GM23338 (cell line): ENCODE results near the gene HAP1. TPM values are rescaled to one million over a fixed set of nuclear protein-coding genes. Genes with fewer than 3 reads are reported as not detected.

Experiments used
- ATAC-seq: fragments of 200-7000 bp; cut with Tn5 transposase; 3 replicates; pipeline ENCODE4 v1.9.1; 2020
- DNase-seq: peaks from one replicate; pipeline ENCODE4 v3.0.0-alpha.2; 2015; ENCODE audit warnings: low spot score
- H2AFZ ChIP-seq: fragments of 200-600 bp; sonication (generic); 2 replicates; pipeline ENCODE4 v1.8.0; 2016; ENCODE audit warnings: antibody characterized with exemption, mild to moderate bottlenecking, moderate library complexity
- H3F3A ChIP-seq: fragments of 200-600 bp; sonication (generic); replicated peaks from 2 replicates; pipeline ENCODE4 v1.8.0; 2017; ENCODE audit warnings: antibody characterized with exemption, mixed run types, low read depth
- H3K27ac ChIP-seq: fragments of 200-600 bp; sonication (generic); 2 replicates; pipeline ENCODE4 v1.6.1; 2016; ENCODE audit warnings: low read depth
- H3K27me3 ChIP-seq: fragments of 200-600 bp; sonication (generic); 2 replicates; pipeline ENCODE4 v1.8.0; 2016; ENCODE audit warnings: mild to moderate bottlenecking, mixed run types, moderate library complexity; ENCODE audit not compliant: insufficient read depth
- H3K36me3 ChIP-seq: fragments of 200-600 bp; sonication (generic); 2 replicates; pipeline ENCODE4 v1.8.0; 2016; ENCODE audit warnings: mild to moderate bottlenecking; ENCODE audit not compliant: insufficient read depth
- H3K4me1 ChIP-seq: fragments of 200-600 bp; sonication (generic); 2 replicates; pipeline ENCODE4 v1.8.0; 2016; ENCODE audit warnings: mild to moderate bottlenecking, moderate library complexity; ENCODE audit not compliant: insufficient read depth
- H3K4me2 ChIP-seq: fragments of 200-600 bp; sonication (generic); 2 replicates; pipeline ENCODE4 v1.7.1; 2017; ENCODE audit warnings: mixed run types
- H3K4me3 ChIP-seq: fragments of 200-600 bp; sonication (generic); 2 replicates; pipeline ENCODE4 v1.6.1; 2016; ENCODE audit warnings: mixed run types
- H3K79me2 ChIP-seq: fragments of 200-600 bp; sonication (generic); replicated peaks from 2 replicates; pipeline ENCODE4 v1.8.0; 2017; ENCODE audit warnings: mild to moderate bottlenecking; ENCODE audit not compliant: insufficient read depth
- H3K9me2 ChIP-seq: fragments of 200-600 bp; sonication (generic); 2 replicates; pipeline ENCODE4 v1.8.0; 2017; ENCODE audit not compliant: insufficient read depth
- H4K20me1 ChIP-seq: fragments of 200-600 bp; sonication (generic); replicated peaks from 2 replicates; pipeline ENCODE4 v1.8.0; 2017; ENCODE audit warnings: mild to moderate bottlenecking; ENCODE audit not compliant: insufficient read depth
- H3K27ac Mint-ChIP-seq: 2 replicates; pipeline ENCODE4 v1.8.0; 2020; ENCODE audit warnings: inconsistent platforms, mild to moderate bottlenecking, moderate library complexity, mixed read lengths
- H3K27me3 Mint-ChIP-seq: 3 replicates; pipeline ENCODE4 v1.8.0; 2022; ENCODE audit warnings: low read depth, mild to moderate bottlenecking, moderate library complexity, mixed read lengths, inconsistent platforms; ENCODE audit not compliant: insufficient read depth, poor library complexity
- H3K36me3 Mint-ChIP-seq: 3 replicates; pipeline ENCODE4 v1.8.0; 2021; ENCODE audit warnings: low read depth, mild to moderate bottlenecking, inconsistent platforms, moderate library complexity, mixed read lengths
- H3K4me1 Mint-ChIP-seq: 3 replicates; pipeline ENCODE4 v1.8.0; 2020; ENCODE audit warnings: mild to moderate bottlenecking, inconsistent platforms, mixed read lengths
- H3K4me3 Mint-ChIP-seq: 3 replicates; pipeline ENCODE4 v1.8.0; 2021; ENCODE audit warnings: moderate library complexity, mild to moderate bottlenecking, inconsistent platforms, mixed read lengths
- H3K9me3 Mint-ChIP-seq: 3 replicates; pipeline ENCODE4 v1.8.0; 2020; ENCODE audit warnings: moderate library complexity, mild to moderate bottlenecking, inconsistent platforms, mixed read lengths
- CREB1 ChIP-seq: fragments of 250-450 bp; sonication (Bioruptor Pico); IDR thresholded peaks from 2 replicates; pipeline ENCODE4 v1.5.0; 2020; ENCODE audit warnings: low read depth, mild to moderate bottlenecking, moderate library complexity
- EZH2 ChIP-seq: fragments of 200-600 bp; sonication (generic); IDR thresholded peaks from one replicate; pipeline ENCODE4 v1.8.0; 2017; ENCODE audit warnings: antibody characterized with exemption, mild to moderate bottlenecking, low read depth; ENCODE audit not compliant: unreplicated experiment
- EZH2phosphoT487 ChIP-seq: fragments of 200-600 bp; sonication (generic); IDR thresholded peaks from one replicate; pipeline ENCODE4 v1.8.1; 2018; ENCODE audit warnings: antibody characterized with exemption; ENCODE audit not compliant: unreplicated experiment
- JUNB ChIP-seq: IDR thresholded peaks from one replicate; pipeline ENCODE4 v1.6.1; 2016; ENCODE audit warnings: antibody characterized with exemption; ENCODE audit not compliant: unreplicated experiment
- POLR2AphosphoS5 ChIP-seq: IDR thresholded peaks from 2 replicates; pipeline ENCODE4 v1.6.1; 2016; ENCODE audit warnings: antibody characterized with exemption, low read depth
- REST ChIP-seq: IDR thresholded peaks from one replicate; pipeline ENCODE4 v1.6.1; 2018; ENCODE audit warnings: antibody characterized with exemption; ENCODE audit not compliant: unreplicated experiment
- STAT1 ChIP-seq: IDR thresholded peaks from one replicate; pipeline ENCODE4 v1.6.1; 2016; ENCODE audit warnings: antibody characterized with exemption; ENCODE audit not compliant: unreplicated experiment
- ZNF114 ChIP-seq: fragments of 250-450 bp; sonication (Bioruptor Pico); IDR thresholded peaks from 2 replicates; pipeline ENCODE4 v1.5.0; 2020; ENCODE audit warnings: mild to moderate bottlenecking, moderate library complexity
- ZNF331 ChIP-seq: fragments of 250-450 bp; sonication (Bioruptor Pico); IDR thresholded peaks from 2 replicates; pipeline ENCODE4 v1.5.0; 2020; ENCODE audit warnings: low read depth, mild to moderate bottlenecking, moderate library complexity
- ZNF462 ChIP-seq: fragments of 250-450 bp; sonication (Bioruptor Pico); IDR thresholded peaks from 2 replicates; pipeline ENCODE4 v1.5.0; 2020; ENCODE audit warnings: mild to moderate bottlenecking, moderate library complexity
- polyA plus RNA-seq: library from polyadenylated mRNA; unstranded; fragments of >200 nt; fragmentation: Nextera tagmentation; extraction: Ambion mirVana; gene quantifications from 2 replicates; pipeline ENCODE4 v1.2.1, GENCODE V29; 2016
- total RNA-seq: library from RNA; depleted of rRNA; stranded (reverse); fragments of >200 nt; shearing (Covaris generic); gene quantifications from 2 replicates; pipeline ENCODE4 v1.2.3, GENCODE V29; 2014
- TF ChIP-seq, protein P1 (sequence below): IDR thresholded peaks from 2 replicates; pipeline ENCODE4 v1.6.1; 2016; ENCODE audit warnings: antibody characterized with exemption

Gene HAP1
- total and polyA plus RNA-seq, 2 experiments from 2014 or later: 1.6 to 2.2 TPM

GRCh38 chr17:41684035-41684434 is 50.4 kb downstream of the HAP1 start:
- H3K36me3 Mint-ChIP-seq: 0 out of 3 replicates have a peak, but pooled peaks cover 2% of the 10 kb centered on the region
- ATAC-seq: no peak
- Histone ChIP-seq H3K4me3 (no peak overlapping the region), H3K4me2 (no peak overlapping the region), H3K9me2 (no peaks in the 10 kb centered on the region), H4K20me1 (no peaks in the 10 kb centered on the region), H2AFZ (no peak overlapping the region), H3F3A (no peaks in the 10 kb centered on the region), H3K27me3 (no peaks in the 10 kb centered on the region), H3K4me1 (peaks cover 9% of the 10 kb centered on the region; the same call in 1 of the 2 replicates), H3K79me2 (no peaks in the 10 kb centered on the region), H3K36me3 (no peaks in the 10 kb centered on the region), H3K27ac (no peak overlapping the region)
- peaks cover 11% of the 10 kb centered on the region for H3K9me3 Mint-ChIP-seq
- H3K27me3 Mint-ChIP-seq: peaks cover 22% of the 10 kb centered on the region
- no peak overlapping the region for H3K27ac Mint-ChIP-seq
- DNase-seq: no peak
- TF ChIP-seq ZNF331 (no peak), EZH2phosphoT487 (no peak), JUNB (no peak), ZNF462 (CRISPR knock-in tag) (no peak), CREB1 (no peak), ZNF114 (CRISPR knock-in tag) (no peak), EZH2 (no peak), POLR2AphosphoS5 (no peak), REST (no peak), STAT1 (no peak)
- TF ChIP-seq, protein P1, sequence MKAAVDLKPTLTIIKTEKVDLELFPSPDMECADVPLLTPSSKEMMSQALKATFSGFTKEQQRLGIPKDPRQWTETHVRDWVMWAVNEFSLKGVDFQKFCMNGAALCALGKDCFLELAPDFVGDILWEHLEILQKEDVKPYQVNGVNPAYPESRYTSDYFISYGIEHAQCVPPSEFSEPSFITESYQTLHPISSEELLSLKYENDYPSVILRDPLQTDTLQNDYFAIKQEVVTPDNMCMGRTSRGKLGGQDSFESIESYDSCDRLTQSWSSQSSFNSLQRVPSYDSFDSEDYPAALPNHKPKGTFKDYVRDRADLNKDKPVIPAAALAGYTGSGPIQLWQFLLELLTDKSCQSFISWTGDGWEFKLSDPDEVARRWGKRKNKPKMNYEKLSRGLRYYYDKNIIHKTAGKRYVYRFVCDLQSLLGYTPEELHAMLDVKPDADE: no peak
- H3K4me1 Mint-ChIP-seq: peaks cover 25% of the 10 kb centered on the region
- H3K4me3 Mint-ChIP-seq: no peak overlapping the region
